Osteocyte (in vitro differentiated cells): ENCODE measurements around the gene XXYLT1. TPM values are rescaled to one million over a fixed set of nuclear protein-coding genes. Genes with fewer than 3 reads are reported as not detected.

Experiments
- DNase-seq: peaks from one replicate; pipeline ENCODE4 v3.0.0; 2021; ENCODE audit warnings: mixed read lengths; ENCODE audit not compliant: unreplicated experiment; ENCODE audit errors: extremely low spot score
- H3K27ac Mint-ChIP-seq: one replicate; pipeline ENCODE4 v1.8.0; 2021; ENCODE audit warnings: mild to moderate bottlenecking, mixed read lengths; ENCODE audit not compliant: unreplicated experiment
- H3K27me3 Mint-ChIP-seq: one replicate; pipeline ENCODE4 v1.8.0; 2021; ENCODE audit warnings: mixed read lengths; ENCODE audit not compliant: unreplicated experiment
- H3K36me3 Mint-ChIP-seq: one replicate; pipeline ENCODE4 v1.8.0; 2021; ENCODE audit warnings: mixed read lengths; ENCODE audit not compliant: unreplicated experiment
- H3K4me1 Mint-ChIP-seq: one replicate; pipeline ENCODE4 v1.8.0; 2021; ENCODE audit warnings: mixed read lengths; ENCODE audit not compliant: unreplicated experiment
- H3K4me3 Mint-ChIP-seq: one replicate; pipeline ENCODE4 v1.8.0; 2021; ENCODE audit warnings: mild to moderate bottlenecking, moderate library complexity, mixed read lengths; ENCODE audit not compliant: unreplicated experiment
- H3K9me3 Mint-ChIP-seq: one replicate; pipeline ENCODE4 v1.8.0; 2021; ENCODE audit warnings: mixed read lengths; ENCODE audit not compliant: unreplicated experiment
- total RNA-seq: library from RNA; stranded (reverse); gene quantifications from 2 replicates; pipeline ENCODE4 v1.2.1, GENCODE V29; 2021
- TF ChIP-seq, protein P1 (sequence below): fragments of 200-600 bp; sonication (generic); IDR thresholded peaks from 2 replicates; pipeline ENCODE4 v1.5.0; 2021; ENCODE audit warnings: antibody characterized with exemption, mild to moderate bottlenecking, moderate library complexity

The XXYLT1 gene
- total RNA-seq, 1 donor from 2014 or later, result 35.8 TPM

GRCh38 chr3:195178124-195178910, 92.6 kb downstream of the XXYLT1 start:
- peaks cover 19% of the 10 kb centered on the region for H3K36me3 Mint-ChIP-seq
- TF ChIP-seq, protein P1, sequence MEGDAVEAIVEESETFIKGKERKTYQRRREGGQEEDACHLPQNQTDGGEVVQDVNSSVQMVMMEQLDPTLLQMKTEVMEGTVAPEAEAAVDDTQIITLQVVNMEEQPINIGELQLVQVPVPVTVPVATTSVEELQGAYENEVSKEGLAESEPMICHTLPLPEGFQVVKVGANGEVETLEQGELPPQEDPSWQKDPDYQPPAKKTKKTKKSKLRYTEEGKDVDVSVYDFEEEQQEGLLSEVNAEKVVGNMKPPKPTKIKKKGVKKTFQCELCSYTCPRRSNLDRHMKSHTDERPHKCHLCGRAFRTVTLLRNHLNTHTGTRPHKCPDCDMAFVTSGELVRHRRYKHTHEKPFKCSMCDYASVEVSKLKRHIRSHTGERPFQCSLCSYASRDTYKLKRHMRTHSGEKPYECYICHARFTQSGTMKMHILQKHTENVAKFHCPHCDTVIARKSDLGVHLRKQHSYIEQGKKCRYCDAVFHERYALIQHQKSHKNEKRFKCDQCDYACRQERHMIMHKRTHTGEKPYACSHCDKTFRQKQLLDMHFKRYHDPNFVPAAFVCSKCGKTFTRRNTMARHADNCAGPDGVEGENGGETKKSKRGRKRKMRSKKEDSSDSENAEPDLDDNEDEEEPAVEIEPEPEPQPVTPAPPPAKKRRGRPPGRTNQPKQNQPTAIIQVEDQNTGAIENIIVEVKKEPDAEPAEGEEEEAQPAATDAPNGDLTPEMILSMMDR, result no peak
- H3K4me3 Mint-ChIP-seq, result no peak overlapping the region
- no peak overlapping the region for H3K27ac Mint-ChIP-seq
- H3K9me3 Mint-ChIP-seq, result no peaks in the 10 kb centered on the region
- H3K27me3 Mint-ChIP-seq, result no peaks in the 10 kb centered on the region
- peaks cover 8% of the 10 kb centered on the region for H3K4me1 Mint-ChIP-seq
- DNase-seq, result no peak

DNA sequence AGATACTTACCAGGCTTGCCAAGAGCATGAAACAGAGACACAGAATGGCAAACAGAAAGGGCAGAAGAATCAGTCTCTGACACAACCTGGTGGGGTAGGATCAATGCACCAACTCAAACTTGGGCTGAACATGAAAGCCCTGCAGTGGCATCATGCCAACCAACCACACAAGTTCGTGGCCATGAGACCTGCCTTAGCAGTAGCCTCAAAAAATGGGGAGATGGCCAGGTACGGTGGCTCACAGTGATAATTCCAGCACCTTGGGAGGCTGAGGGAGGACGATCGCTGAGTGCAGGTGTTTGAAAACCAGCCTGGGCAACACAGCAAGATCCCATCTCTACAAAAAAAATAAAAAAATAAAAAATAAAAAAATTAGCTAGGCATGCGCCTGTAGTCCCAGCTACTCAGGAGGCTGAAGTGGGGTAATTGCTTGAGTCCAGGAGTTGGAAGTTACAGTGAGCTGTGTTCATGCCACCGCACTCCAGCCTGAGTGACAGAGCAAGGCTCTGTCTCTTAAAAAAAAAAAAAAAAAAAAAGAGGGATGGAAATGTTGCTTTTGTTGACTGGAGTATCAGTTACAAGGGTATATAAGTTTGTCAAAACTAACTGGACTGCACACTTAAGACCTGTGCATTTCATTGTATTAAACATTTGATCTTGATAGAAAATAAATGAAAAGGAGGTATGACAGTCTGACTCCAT, 93.4 kb downstream of the XXYLT1 start:
- Mint-ChIP-seq H3K36me3 (peaks cover 16% of the 10 kb centered on the region), H3K4me3 (no peak overlapping the region), H3K9me3 (no peaks in the 10 kb centered on the region), H3K27me3 (no peaks in the 10 kb centered on the region), H3K27ac (no peak overlapping the region), H3K4me1 (peaks cover 6% of the 10 kb centered on the region)
- TF ChIP-seq, protein P1, result no peak
- DNase-seq, result no peak

- no peak for DNase-seq
- no peak overlapping the region for H3K4me3 Mint-ChIP-seq
- TF ChIP-seq, protein P1, result no peak
- peaks cover 16% of the 10 kb centered on the region for H3K36me3 Mint-ChIP-seq
- no peaks in the 10 kb centered on the region for H3K27me3 Mint-ChIP-seq
- no peak overlapping the region for H3K27ac Mint-ChIP-seq
- H3K4me1 Mint-ChIP-seq, result peaks cover 7% of the 10 kb centered on the region
- no peaks in the 10 kb centered on the region for H3K9me3 Mint-ChIP-seq
Observed at GRCh38 chr3:195176776-195177175, 94.2 kb downstream of the XXYLT1 start.

GRCh38 chr3:195175476-195176337, 95.3 kb downstream of the XXYLT1 start:
- H3K36me3 Mint-ChIP-seq, result peaks cover 16% of the 10 kb centered on the region
- no peak for DNase-seq
- TF ChIP-seq, protein P1, result no peak
- H3K27me3 Mint-ChIP-seq, result no peaks in the 10 kb centered on the region
- peaks cover 5% of the 10 kb centered on the region for H3K4me1 Mint-ChIP-seq
- H3K27ac Mint-ChIP-seq, result no peak overlapping the region
- no peak overlapping the region for H3K4me3 Mint-ChIP-seq
- no peaks in the 10 kb centered on the region for H3K9me3 Mint-ChIP-seq
